Mesenchymal stem cell (in vitro differentiated cells and primary cell): ENCODE data around the gene CERS6.

ENCODE experiments used
- DNase-seq: peaks from one replicate; pipeline ENCODE4 v3.0.0-alpha.2; 2013
- H2AFZ ChIP-seq: one replicate; pipeline ENCODE4 v1.6.1; 2013; ENCODE audit warnings: low read depth, mild to moderate bottlenecking, control low read depth, inconsistent platforms, low read length, moderate library complexity
- H2AK5ac ChIP-seq: 2 replicates; pipeline ENCODE4 v1.6.1; 2013; ENCODE audit warnings: low read length, moderate library complexity, mild to moderate bottlenecking, inconsistent platforms; ENCODE audit not compliant: severe bottlenecking
- H2BK120ac ChIP-seq: one replicate; pipeline ENCODE4 v1.6.1; 2013; ENCODE audit warnings: low read depth, mild to moderate bottlenecking, inconsistent platforms, low read length, moderate library complexity
- H2BK12ac ChIP-seq, 2 experiments: one replicate each; pipeline ENCODE4 v1.6.1; 2013; ENCODE audit warnings: inconsistent platforms in 2 of 2, low read length in 2 of 2, mild to moderate bottlenecking in 2 of 2, moderate library complexity in 2 of 2, control low read depth in 1 of 2
- H2BK15ac ChIP-seq: one replicate; pipeline ENCODE4 v1.6.1; 2013; ENCODE audit warnings: mild to moderate bottlenecking, low read depth, inconsistent platforms; ENCODE audit not compliant: poor library complexity, severe bottlenecking
- H2BK5ac ChIP-seq: 2 replicates; pipeline ENCODE4 v1.6.1; 2013; ENCODE audit warnings: low read depth, mild to moderate bottlenecking, low read length, control low read depth, inconsistent platforms; ENCODE audit not compliant: poor library complexity, severe bottlenecking
- H3K14ac ChIP-seq, 2 experiments: one replicate each; pipeline ENCODE4 v1.6.1; 2013; ENCODE audit warnings: inconsistent platforms in 2 of 2, low read length in 2 of 2, control low read depth in 1 of 2, mild to moderate bottlenecking in 1 of 2, moderate library complexity in 1 of 2
- H3K18ac ChIP-seq, 2 experiments: one replicate each; pipeline ENCODE4 v1.6.1; 2013; ENCODE audit warnings: inconsistent platforms in 2 of 2, low read length in 2 of 2, control low read depth in 1 of 2, low read depth in 1 of 2, mild to moderate bottlenecking in 1 of 2
- H3K23ac ChIP-seq, 2 experiments: one replicate each; pipeline ENCODE4 v1.6.1; 2013; ENCODE audit warnings: inconsistent platforms in 2 of 2, low read length in 2 of 2, mild to moderate bottlenecking in 2 of 2, moderate library complexity in 2 of 2, control low read depth in 1 of 2
- H3K27ac ChIP-seq: 2 replicates; pipeline ENCODE4 v1.5.1; 2013; ENCODE audit warnings: mild to moderate bottlenecking, moderate library complexity, low read length, control low read depth, inconsistent platforms; ENCODE audit not compliant: poor library complexity, severe bottlenecking
- H3K27me3 ChIP-seq, 2 experiments: 2 replicates each; pipeline versions ENCODE4 v1.6.1 to v1.7.0; 2013; ENCODE audit warnings: low read length in 2 of 2, mild to moderate bottlenecking in 2 of 2, moderate library complexity in 2 of 2, control low read depth in 1 of 2, inconsistent platforms in 1 of 2; ENCODE audit not compliant: control insufficient read depth in 1 of 2, insufficient read depth in 1 of 2
- H3K36me3 ChIP-seq, 2 experiments: 2 replicates each; pipeline versions ENCODE4 v1.6.1 to v1.7.0; 2013; ENCODE audit warnings: low read length in 2 of 2, control low read depth in 1 of 2, inconsistent platforms in 1 of 2, low read depth in 1 of 2, mild to moderate bottlenecking in 1 of 2; ENCODE audit not compliant: insufficient read depth in 2 of 2, control insufficient read depth in 1 of 2
- H3K4ac ChIP-seq, 2 experiments: one replicate each; pipeline ENCODE4 v1.6.1; 2013; ENCODE audit warnings: inconsistent platforms in 2 of 2, low read length in 2 of 2, mild to moderate bottlenecking in 2 of 2, moderate library complexity in 2 of 2, control low read depth in 1 of 2, low read depth in 1 of 2
- H3K4me1 ChIP-seq: 2 replicates; pipeline ENCODE4 v1.6.1; 2013; ENCODE audit warnings: low read depth, low read length, control low read depth; ENCODE audit not compliant: control insufficient read depth, insufficient read depth
- H3K4me2 ChIP-seq: 2 replicates; pipeline ENCODE4 v1.6.1; 2013; ENCODE audit warnings: low read length, mild to moderate bottlenecking, inconsistent platforms; ENCODE audit not compliant: poor library complexity, severe bottlenecking
- H3K4me3 ChIP-seq, 2 experiments: 2 replicates each; pipeline versions ENCODE4 v1.5.1 to v1.7.0; 2013; ENCODE audit warnings: low read length in 2 of 2, mild to moderate bottlenecking in 2 of 2, control low read depth in 1 of 2, low read depth in 1 of 2; ENCODE audit not compliant: insufficient read depth in 1 of 2
- H3K79me1 ChIP-seq: replicated peaks from 2 replicates; pipeline ENCODE4 v1.6.1; 2013; ENCODE audit warnings: mild to moderate bottlenecking, control low read depth, low read length, inconsistent platforms; ENCODE audit not compliant: poor library complexity, severe bottlenecking
- H3K9ac ChIP-seq: 2 replicates; pipeline ENCODE4 v1.7.0; 2013; ENCODE audit warnings: mild to moderate bottlenecking, low read length, moderate library complexity
- H3K9me3 ChIP-seq: 2 replicates; pipeline ENCODE4 v1.7.0; 2013; ENCODE audit warnings: mild to moderate bottlenecking, low read length; ENCODE audit not compliant: control insufficient read depth
- H4K8ac ChIP-seq: one replicate; pipeline ENCODE4 v1.6.1; 2013; ENCODE audit warnings: inconsistent platforms, mild to moderate bottlenecking, low read length, moderate library complexity
- H4K91ac ChIP-seq: one replicate; pipeline ENCODE4 v1.6.1; 2013; ENCODE audit warnings: mild to moderate bottlenecking, low read length, inconsistent platforms
- WGBS: methylation state at CpG from one replicate; pipeline ENCODE4 v1.1.7; 2013; ENCODE audit warnings: mixed read lengths; 5-methylcytosine and 5-hydroxymethylcytosine counted together

CERS6 gene

DNA sequence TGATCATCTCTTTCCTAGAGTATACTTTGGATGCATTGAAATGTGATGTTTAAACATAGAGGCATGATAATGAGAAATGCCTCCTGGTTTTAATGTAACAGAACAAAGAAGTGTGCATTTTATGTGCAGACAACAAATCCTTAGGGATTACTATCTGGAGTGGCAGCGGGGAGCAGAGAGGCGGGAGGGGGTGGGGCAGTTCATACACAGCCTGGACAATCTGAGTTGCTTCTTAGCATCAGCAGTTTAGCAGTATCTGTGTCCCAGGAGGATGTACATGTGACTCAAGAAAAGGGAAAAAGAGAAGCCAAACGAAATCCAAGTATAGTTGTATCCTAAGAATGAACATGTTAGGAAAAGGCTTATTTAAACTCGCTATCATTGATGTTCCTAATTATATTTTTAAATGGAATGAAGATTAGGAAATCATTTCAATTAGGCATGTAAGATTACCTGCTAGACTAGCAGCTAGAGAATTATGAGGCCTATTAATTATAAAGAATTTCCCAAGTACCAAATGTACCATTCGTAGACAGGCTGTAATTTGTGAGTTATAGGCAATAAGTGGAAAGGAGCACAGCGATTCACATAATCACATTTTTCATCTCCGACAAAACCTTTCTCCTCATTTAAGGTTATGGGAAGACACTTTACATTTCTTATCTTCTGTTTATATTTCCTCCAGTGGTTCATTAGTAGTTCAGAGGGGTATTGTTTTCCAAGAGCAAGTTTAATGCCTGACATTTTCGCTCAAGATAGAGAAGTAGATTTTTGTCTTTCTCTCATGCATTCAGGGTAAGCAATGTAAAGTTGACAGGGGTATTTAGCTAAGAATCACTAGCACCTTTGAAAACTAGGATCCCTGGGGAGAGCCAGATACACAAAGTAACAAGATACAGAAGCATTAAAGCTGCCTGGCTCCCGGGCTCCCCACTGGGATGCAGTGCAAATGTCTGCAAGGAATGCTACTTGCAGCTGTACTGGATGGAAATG is 205.1 kb downstream of the CERS6 start:
- 21% methylated on average over 4 of the region's 9 CpGs for WGBS
- Histone ChIP-seq H3K18ac (no peak overlapping the region), H3K27ac (peak overlapping the region; percentile 2), H3K9me3 (no peaks in the 10 kb centered on the region), H2AFZ (no peak overlapping the region), H3K4me1 (peaks cover 7% of the 10 kb centered on the region), H3K27me3 (no peaks in the 10 kb centered on the region), H3K4ac (no peak overlapping the region), H2BK120ac (no peak overlapping the region), H3K9ac (no peak overlapping the region), H2BK5ac (no peak overlapping the region), H4K91ac (no peak overlapping the region), H4K8ac (no peak overlapping the region), H3K23ac (no peak overlapping the region), H2AK5ac (no peak overlapping the region), H3K4me2 (no peak overlapping the region), H2BK15ac (no peak overlapping the region), H3K4me3 (no peak overlapping the region), H3K79me1 (peaks cover 4% of the 10 kb centered on the region), H2BK12ac (peak overlapping the region in 1 of 2 experiments; percentile 54), H3K14ac (no peak overlapping the region), H3K36me3 (no peaks in the 10 kb centered on the region)
- DNase-seq = peak; percentile 41

DNA sequence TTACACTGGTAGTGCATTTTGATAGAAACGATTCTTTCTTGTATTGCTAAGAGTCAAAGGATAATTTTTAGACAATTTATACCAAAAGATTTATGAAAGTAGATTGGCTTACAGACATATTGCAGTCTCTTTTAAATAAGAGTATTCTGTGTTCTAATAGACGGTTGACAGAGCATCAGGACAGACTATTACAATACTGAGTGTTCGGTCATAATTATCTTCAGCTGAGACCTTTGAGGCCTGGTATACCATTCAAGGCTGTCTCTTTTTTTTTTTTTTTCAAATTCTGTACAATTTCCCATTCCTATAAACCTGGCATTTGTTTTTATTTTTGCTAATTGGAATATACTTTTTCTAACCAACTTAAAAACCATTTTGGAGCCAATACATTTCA is 205.8 kb downstream of the CERS6 start:
- Histone ChIP-seq H3K4me1 (peaks cover 7% of the 10 kb centered on the region), H3K23ac (no peak overlapping the region), H3K4me2 (no peak overlapping the region), H2BK12ac (no peak overlapping the region), H3K14ac (no peak overlapping the region), H2AK5ac (no peak overlapping the region), H3K27me3 (no peaks in the 10 kb centered on the region), H3K36me3 (no peaks in the 10 kb centered on the region), H3K4ac (no peak overlapping the region), H3K27ac (no peak overlapping the region), H2BK15ac (no peak overlapping the region), H3K4me3 (no peak overlapping the region), H4K91ac (no peak overlapping the region), H2AFZ (no peak overlapping the region), H2BK5ac (no peak overlapping the region), H4K8ac (no peak overlapping the region), H3K9me3 (no peaks in the 10 kb centered on the region), H3K18ac (no peak overlapping the region), H3K79me1 (peaks cover 4% of the 10 kb centered on the region), H2BK120ac (no peak overlapping the region), H3K9ac (no peak overlapping the region)
- 86% methylated on average over 2 of the region's 3 CpGs for WGBS
- no peak for DNase-seq

DNA sequence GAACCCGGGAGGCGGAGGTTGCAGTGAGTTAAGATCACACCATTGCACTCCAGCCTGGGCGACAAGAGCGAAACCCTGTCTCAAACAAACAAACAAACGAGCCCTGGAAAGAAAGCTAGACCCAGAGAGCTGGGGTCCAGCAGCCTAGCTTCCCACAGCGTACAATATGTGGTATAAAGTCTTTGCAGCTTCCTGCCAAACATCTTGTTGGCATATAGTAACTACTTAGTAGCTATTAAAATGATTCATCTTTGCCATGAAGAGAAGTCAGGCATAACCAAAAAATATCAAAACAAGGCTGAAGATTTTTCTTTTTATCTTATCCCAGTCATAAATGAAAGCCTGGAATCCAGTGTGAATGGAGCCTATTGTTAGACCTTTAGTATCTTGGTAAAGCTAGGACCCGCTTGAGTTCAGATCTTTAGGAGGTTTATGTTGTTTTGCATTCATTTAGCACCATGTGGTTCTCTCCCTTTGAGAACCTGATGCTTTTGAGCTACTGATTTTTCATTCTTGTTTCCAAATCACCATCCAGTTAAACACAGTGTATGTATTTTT is 206.7 kb downstream of the CERS6 start:
- Histone ChIP-seq H4K91ac (no peak overlapping the region), H3K18ac (no peak overlapping the region), H3K27ac (no peak overlapping the region), H4K8ac (no peak overlapping the region), H3K36me3 (no peaks in the 10 kb centered on the region), H3K9ac (no peak overlapping the region), H3K14ac (no peak overlapping the region), H3K79me1 (peaks cover 6% of the 10 kb centered on the region), H3K4ac (no peak overlapping the region), H3K27me3 (no peaks in the 10 kb centered on the region), H3K4me3 (no peak overlapping the region), H2BK120ac (no peak overlapping the region), H2BK15ac (no peak overlapping the region), H2BK5ac (no peak overlapping the region), H2BK12ac (no peak overlapping the region), H3K4me1 (peaks cover 7% of the 10 kb centered on the region), H3K23ac (no peak overlapping the region), H3K9me3 (no peaks in the 10 kb centered on the region), H3K4me2 (no peak overlapping the region), H2AFZ (no peak overlapping the region), H2AK5ac (no peak overlapping the region)
- 86% methylated on average over 5 of the region's 7 CpGs for WGBS
- DNase-seq = no peak

DNA sequence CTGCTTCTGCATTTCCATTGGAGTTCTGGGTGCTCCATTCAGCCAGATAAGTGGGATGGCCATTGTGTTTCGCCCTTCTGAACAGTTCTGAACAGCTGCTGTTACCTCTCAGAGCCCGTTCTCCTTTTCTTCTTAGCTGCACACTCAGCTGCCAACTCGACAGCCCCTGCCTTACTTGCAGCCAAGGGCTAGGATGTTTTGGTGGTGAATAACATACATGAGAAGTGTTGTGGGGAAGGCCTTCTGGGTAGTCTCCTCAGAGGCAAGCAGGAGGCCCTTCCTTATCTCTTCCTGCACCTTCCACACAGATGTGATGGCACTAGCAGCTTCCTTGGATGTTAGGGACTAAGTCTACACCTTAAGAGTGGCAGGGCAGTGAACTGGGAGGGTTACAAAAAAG is 207.9 kb downstream of the CERS6 start:
- Histone ChIP-seq H3K27ac (no peak overlapping the region), H3K9me3 (no peaks in the 10 kb centered on the region), H3K4me1 (peaks cover 7% of the 10 kb centered on the region), H3K79me1 (peaks cover 2% of the 10 kb centered on the region), H2BK120ac (no peak overlapping the region), H3K36me3 (no peaks in the 10 kb centered on the region), H2BK15ac (no peak overlapping the region), H3K27me3 (no peaks in the 10 kb centered on the region), H3K4ac (no peak overlapping the region), H3K4me2 (no peak overlapping the region), H3K9ac (no peak overlapping the region), H2AK5ac (no peak overlapping the region), H4K91ac (no peak overlapping the region), H3K18ac (peak overlapping the region in 1 of 2 experiments; percentile 15), H4K8ac (no peak overlapping the region), H2BK12ac (no peak overlapping the region), H2BK5ac (no peak overlapping the region), H2AFZ (no peak overlapping the region), H3K23ac (no peak overlapping the region), H3K14ac (no peak overlapping the region), H3K4me3 (no peak overlapping the region)
- peak; percentile 28 for DNase-seq
- 100% methylated on average over 1 of the region's 3 CpGs for WGBS
